Right lobe of liver (tissue), 6 donors: ENCODE data around the gene DPP6. TPM values are rescaled to one million over a fixed set of nuclear protein-coding genes. Genes with fewer than 3 reads are reported as not detected.

Experiments used
- ATAC-seq, 4 donors: fragments of 200-7000 bp; cut with Tn5 transposase; one replicate each; pipeline ENCODE4 v1.9.1; 2020; ENCODE audit warnings: mild to moderate bottlenecking in 4 of 4, moderate library complexity in 4 of 4
- DNase-seq, 3 donors: peaks; one replicate each; pipeline ENCODE4 v3.0.0-alpha.2; 2020
- H3K27ac ChIP-seq, 3 donors: fragments of 200-600 bp; one replicate each; pipeline ENCODE4 v1.8.0; 2022
- H3K27me3 ChIP-seq, 2 donors: fragments of 200-600 bp; one replicate each; pipeline ENCODE4 v1.8.0; 2022
- H3K36me3 ChIP-seq, 4 donors: fragments of 200-600 bp; sonication (generic) in 1 of 4; one replicate each; pipeline versions ENCODE4 v1.5.1 to v1.8.0; 2017 to 2022; ENCODE audit warnings: control low read depth in 1 of 4
- H3K4me1 ChIP-seq, 4 donors: fragments of 200-600 bp; sonication (generic) in 1 of 4; one replicate each; pipeline versions ENCODE4 v1.5.1 to v1.8.0; 2017 to 2022; ENCODE audit warnings: control low read depth in 1 of 4
- H3K4me3 ChIP-seq, 3 donors: fragments of 200-600 bp; one replicate each; pipeline ENCODE4 v1.8.0; 2022
- H3K9me3 ChIP-seq, 4 donors: fragments of 200-600 bp; sonication (generic) in 1 of 4; one replicate each; pipeline versions ENCODE4 v1.5.1 to v1.8.0; 2017 to 2022; ENCODE audit warnings: control low read depth in 1 of 4
- CTCF ChIP-seq, 4 donors: fragments of 200-600 bp in 3 of 4; fragments of 450-650 bp in 1 of 4; IDR thresholded peaks; one replicate each; pipeline versions ENCODE4 v1.5.1 to v1.8.0; 2016 to 2022; ENCODE audit warnings: antibody characterized with exemption in 4 of 4, mild to moderate bottlenecking in 2 of 4
- POLR2A ChIP-seq: fragments of 450-650 bp; IDR thresholded peaks from one replicate; pipeline ENCODE4 v1.6.1; 2017; ENCODE audit warnings: antibody characterized with exemption, mild to moderate bottlenecking
- WGBS: methylation state at CpG from one replicate; pipeline ENCODE4 v1.1.6; 2018; ENCODE audit warnings: low coverage, low lambda C conversion rate; ENCODE audit not compliant: insufficient coverage; ENCODE audit errors: missing lambda C conversion rate; 5-methylcytosine and 5-hydroxymethylcytosine counted together
- intact Hi-C, 2 donors: fragments of 100-400 bp; cut with DNase I; formaldehyde crosslinking; loops; one replicate each; pipeline versions ENCODE4 v1.11.2 to v1.14.1; 2022
- total RNA-seq, 6 experiments: library from RNA; depleted of rRNA in 2 of 6; stranded (reverse); fragments of >200 nt in 2 of 6; fragmentation: NEBNext Ultra II Directional in 3 of 6; extraction: Animal tissue kit (Norgen Biotek cat#: 25700) in 3 of 6; gene quantifications; one replicate each; pipeline versions ENCODE4 v1.1.0 to v1.2.4, GENCODE V29; 2016 to 2023
- donor health status: DM: no; HTN: yes; CAD: no.
- donor health status: DM: no; HTN: no; CAD: no.
- donor health status: DM: no; HTN: no; CAD: no.
- donor health status: DM: no; HTN: yes; CAD: no.
- donor health status: DM: no; HTN: yes; CAD: no.

The DPP6 gene
- total RNA-seq, 6 experiments from 2014 or later = not detected

DNA sequence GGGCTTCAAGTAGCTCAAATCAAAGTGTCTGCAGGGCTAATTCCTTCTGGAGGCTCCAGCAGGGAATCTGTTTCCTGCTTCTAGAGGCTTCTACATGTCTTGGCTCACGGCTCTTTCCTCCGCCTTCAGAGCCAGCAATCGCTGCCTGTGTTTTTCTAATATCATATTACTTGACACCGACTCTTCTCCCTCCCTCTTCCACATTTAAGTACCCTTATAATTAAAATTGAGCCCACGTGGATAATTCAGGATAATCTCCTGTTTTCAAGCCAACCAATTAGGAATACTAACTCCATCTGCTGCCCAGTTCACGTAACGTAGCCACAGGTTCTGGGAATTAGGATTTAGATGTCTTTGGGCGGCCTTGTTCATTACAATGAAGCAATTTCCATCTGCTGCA, 372.2 kb downstream of the DPP6 start:
- Histone ChIP-seq H3K27me3 (no peaks in the 10 kb centered on the region), H3K4me1 (no peaks in the 10 kb centered on the region), H3K27ac (no peak overlapping the region), H3K36me3 (no peaks in the 10 kb centered on the region), H3K9me3 (no peaks in the 10 kb centered on the region), H3K4me3 (no peak overlapping the region)
- DNase-seq (no peak), ATAC-seq (no peak)
- TF ChIP-seq CTCF (IDR thresholded peaks at IDR 0.05) (no peak), POLR2A (no peak)
- WGBS = 61% methylated on average over 8 of the region's 8 CpGs
- intact Hi-C loops = no loop called here

GRCh38 chr7:154425271-154425670, 373.1 kb downstream of the DPP6 start:
- no peaks in the 10 kb centered on the region for H3K4me1 ChIP-seq
- intact Hi-C loops = no loop called here
- no peak overlapping the region for H3K4me3 ChIP-seq
- H3K36me3 ChIP-seq = no peaks in the 10 kb centered on the region
- no peaks in the 10 kb centered on the region for H3K9me3 ChIP-seq
- DNase-seq = no peak
- H3K27ac ChIP-seq = no peak overlapping the region
- 33% methylated on average over 1 of the region's 2 CpGs for WGBS
- ATAC-seq = no peak
- H3K27me3 ChIP-seq = no peaks in the 10 kb centered on the region
- TF ChIP-seq POLR2A (no peak), CTCF (IDR thresholded peaks at IDR 0.05) (no peak)

- intact Hi-C loops = no loop called here
- ATAC-seq (no peak), DNase-seq (no peak)
- WGBS = 49% methylated on average over 3 of the region's 3 CpGs
- Histone ChIP-seq H3K4me3 (no peak overlapping the region), H3K9me3 (no peaks in the 10 kb centered on the region), H3K27me3 (no peaks in the 10 kb centered on the region), H3K36me3 (no peaks in the 10 kb centered on the region), H3K27ac (no peak overlapping the region), H3K4me1 (no peaks in the 10 kb centered on the region)
- no peak for TF ChIP-seq POLR2A
- no peak for TF ChIP-seq CTCF (IDR thresholded peaks at IDR 0.05)
Measured at GRCh38 chr7:154426778-154427177, 374.6 kb downstream of the DPP6 start.

GRCh38 chr7:154427533-154427932, 375.3 kb downstream of the DPP6 start:
- H3K9me3 ChIP-seq = no peaks in the 10 kb centered on the region
- no peak overlapping the region for H3K4me3 ChIP-seq
- intact Hi-C loops = no loop called here
- no peaks in the 10 kb centered on the region for H3K36me3 ChIP-seq
- no peak for DNase-seq
- H3K4me1 ChIP-seq = no peaks in the 10 kb centered on the region
- TF ChIP-seq CTCF (IDR thresholded peaks at IDR 0.05) = no peak
- TF ChIP-seq POLR2A = no peak
- ATAC-seq = no peak
- no peak overlapping the region for H3K27ac ChIP-seq
- H3K27me3 ChIP-seq = no peaks in the 10 kb centered on the region

DNA sequence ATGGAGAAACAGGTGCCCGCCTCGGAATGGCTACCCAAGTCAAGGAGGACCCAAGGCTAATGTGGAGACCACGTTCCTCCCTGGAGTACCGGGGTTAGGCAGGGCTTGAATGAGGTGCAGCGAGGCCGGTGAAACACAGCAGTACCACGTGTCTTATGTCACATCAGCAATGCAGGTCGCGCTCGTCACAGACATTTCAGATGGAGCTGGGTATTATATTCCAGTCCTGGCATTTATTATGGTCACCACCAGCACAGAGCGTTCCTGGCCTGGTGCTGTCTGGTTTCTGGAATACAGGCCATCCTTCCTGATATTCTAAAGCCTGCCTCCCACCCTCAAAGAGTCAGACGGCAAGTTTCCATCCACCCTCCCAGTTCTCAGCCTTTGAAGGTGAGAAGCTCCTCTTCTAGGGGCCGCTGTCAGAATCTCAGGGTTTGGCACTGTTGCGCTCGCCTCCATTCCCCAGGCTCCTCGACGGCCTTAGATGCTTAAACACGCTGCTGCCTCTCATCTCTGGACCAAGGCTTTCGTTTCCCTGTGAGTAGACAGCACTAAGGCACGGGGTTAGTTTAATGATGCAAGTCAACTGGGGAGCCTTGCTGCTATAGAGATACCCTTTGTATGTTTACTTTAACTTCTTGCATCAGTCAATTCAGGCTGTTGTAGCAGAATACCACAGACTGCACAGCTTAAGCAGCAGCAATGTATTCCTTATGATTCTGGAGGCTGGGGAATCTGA, 377.6 kb downstream of the DPP6 start:
- Histone ChIP-seq H3K36me3 (no peaks in the 10 kb centered on the region), H3K4me3 (no peak overlapping the region), H3K27ac (no peak overlapping the region), H3K9me3 (no peaks in the 10 kb centered on the region), H3K27me3 (no peaks in the 10 kb centered on the region), H3K4me1 (no peaks in the 10 kb centered on the region)
- TF ChIP-seq CTCF (IDR thresholded peaks at IDR 0.05) (no peak), POLR2A (no peak)
- DNase-seq (no peak), ATAC-seq (no peak)
- 51% methylated on average over 12 of the region's 20 CpGs for WGBS
- intact Hi-C loops = no loop called here
